ENCODE results near the gene ABHD8. TPM values are rescaled to one million over a fixed set of nuclear protein-coding genes. Genes with fewer than 3 reads are reported as not detected.

The ABHD8 gene
- total RNA-seq, 2 donors from 2014 or later = 11.8 to 15.8 TPM

- TF ChIP-seq CTCF (IDR thresholded peaks at IDR 0.05) = no peak
- no peaks in the 10 kb centered on the region for H3K36me3 ChIP-seq
- no peaks in the 10 kb centered on the region for H3K27me3 ChIP-seq
- H3K4me3 ChIP-seq = no peak overlapping the region
- no peak overlapping the region for H3K27ac ChIP-seq
- H3K4me1 ChIP-seq = peaks cover 0 to 45% of the 10 kb centered on the region in 2 donors
- DNase-seq (ENCODE audit: low spot score) = no peak
- no peaks in the 10 kb centered on the region for H3K9me3 ChIP-seq
Observed at GRCh38 chr19:17332677-17333581, 29.7 kb upstream of the ABHD8 start.

GRCh38 chr19:17332360-17332676 lies 29.1 kb upstream of the ABHD8 start:
- no peak overlapping the region for H3K27ac ChIP-seq
- no peak overlapping the region for H3K4me3 ChIP-seq
- no peaks in the 10 kb centered on the region for H3K9me3 ChIP-seq
- H3K27me3 ChIP-seq = no peaks in the 10 kb centered on the region
- H3K4me1 ChIP-seq = peaks cover 0 to 41% of the 10 kb centered on the region in 2 donors
- DNase-seq (ENCODE audit: low spot score) = no peak
- no peak for TF ChIP-seq CTCF (IDR thresholded peaks at IDR 0.05)
- no peaks in the 10 kb centered on the region for H3K36me3 ChIP-seq

- Histone ChIP-seq H3K36me3 (no peaks in the 10 kb centered on the region), H3K27me3 (no peaks in the 10 kb centered on the region), H3K4me1 (peaks cover 0 to 42% of the 10 kb centered on the region in 2 donors), H3K27ac (no peak overlapping the region), H3K4me3 (no peak overlapping the region), H3K9me3 (no peaks in the 10 kb centered on the region)
- no peak for DNase-seq (ENCODE audit: low spot score)
- no peak for TF ChIP-seq CTCF (IDR thresholded peaks at IDR 0.05)
Observed at GRCh38 chr19:17331045-17331558, 27.9 kb upstream of the ABHD8 start.

- no peak for DNase-seq (ENCODE audit: low spot score)
- H3K27me3 ChIP-seq = no peaks in the 10 kb centered on the region
- no peak for TF ChIP-seq CTCF (IDR thresholded peaks at IDR 0.05)
- H3K9me3 ChIP-seq = no peaks in the 10 kb centered on the region
- no peaks in the 10 kb centered on the region for H3K36me3 ChIP-seq
- no peak overlapping the region for H3K4me3 ChIP-seq
- peaks cover 0 to 38% of the 10 kb centered on the region in 2 donors for H3K4me1 ChIP-seq
- no peak overlapping the region for H3K27ac ChIP-seq
Observed at GRCh38 chr19:17330262-17331044, 27.2 kb upstream of the ABHD8 start.

GRCh38 chr19:17329366-17330261 lies 26.4 kb upstream of the ABHD8 start:
- DNase-seq (ENCODE audit: low spot score) = no peak

More at GRCh38 chr19:17329366-17330261, 26.4 kb upstream of the ABHD8 start:
- H3K9me3 ChIP-seq = no peaks in the 10 kb centered on the region
- no peaks in the 10 kb centered on the region for H3K27me3 ChIP-seq
- no peaks in the 10 kb centered on the region for H3K36me3 ChIP-seq
- no peak overlapping the region for H3K4me3 ChIP-seq
- H3K27ac ChIP-seq = no peak overlapping the region
- no peak for TF ChIP-seq CTCF (IDR thresholded peaks at IDR 0.05)
- peaks cover 0 to 38% of the 10 kb centered on the region in 2 donors for H3K4me1 ChIP-seq
